C4-2B (cell line): ENCODE data around the gene GJD2.

Experiments used
- CTCF ChIP-seq: fragments of 450-650 bp; conservative IDR thresholded peaks from 2 replicates; pipeline ENCODE4 v1.5.1; 2017; ENCODE audit warnings: mild to moderate bottlenecking
- ZFX ChIP-seq: fragments of 450-650 bp; IDR thresholded peaks from 2 replicates; pipeline ENCODE4 v1.6.1; 2017

DNA sequence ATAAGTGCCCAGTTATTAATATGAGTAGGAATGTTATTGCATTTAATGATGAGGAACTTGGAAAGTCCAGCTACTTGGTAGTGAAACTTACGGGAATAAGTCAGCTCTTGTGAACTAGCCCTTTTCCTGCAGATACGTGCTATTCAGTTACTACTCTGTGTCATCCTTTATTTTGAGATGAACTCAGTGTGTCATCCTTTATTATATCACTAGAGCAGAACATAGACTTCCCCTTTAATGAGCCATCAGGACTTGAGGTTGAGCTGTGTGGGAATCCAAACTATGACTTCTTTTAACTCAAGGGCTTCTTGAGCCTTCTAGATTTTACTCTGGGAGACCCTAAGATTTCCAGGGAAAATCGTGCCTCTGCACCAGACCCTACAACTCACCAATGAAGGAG, 36.9 kb upstream of the GJD2 start:
- no peak for TF ChIP-seq CTCF
- TF ChIP-seq ZFX = no peak
